Skeletal muscle tissue (tissue), 4 donors: ENCODE data around the gene PLXNB2. TPM values are rescaled to one million over a fixed set of nuclear protein-coding genes. Genes with fewer than 3 reads are reported as not detected.

Source experiments
- H3K27ac ChIP-seq: one replicate; pipeline ENCODE4 v1.7.0; 2013; ENCODE audit warnings: mild to moderate bottlenecking, low read depth, low read length, inconsistent platforms
- H3K27me3 ChIP-seq, 3 donors: one replicate each; pipeline ENCODE4 v1.7.0; 2013; ENCODE audit warnings: low read length in 3 of 3; ENCODE audit not compliant: control insufficient read depth in 3 of 3, insufficient read depth in 3 of 3
- H3K36me3 ChIP-seq, 3 donors: one replicate each; pipeline ENCODE4 v1.7.0; 2013; ENCODE audit warnings: low read length in 3 of 3; ENCODE audit not compliant: control insufficient read depth in 3 of 3, insufficient read depth in 3 of 3
- H3K4me1 ChIP-seq, 3 donors: one replicate each; pipeline ENCODE4 v1.7.0; 2013; ENCODE audit warnings: low read length in 3 of 3, mild to moderate bottlenecking in 3 of 3; ENCODE audit not compliant: control insufficient read depth in 3 of 3, insufficient read depth in 3 of 3
- H3K4me3 ChIP-seq, 3 donors: one replicate each; pipeline ENCODE4 v1.7.0; 2013; ENCODE audit warnings: low read length in 3 of 3
- H3K9ac ChIP-seq, 3 donors: one replicate each; pipeline ENCODE4 v1.7.0; 2013; ENCODE audit warnings: low read length in 3 of 3, mild to moderate bottlenecking in 3 of 3, moderate library complexity in 2 of 3, low read depth in 1 of 3
- H3K9me3 ChIP-seq, 3 donors: one replicate each; pipeline ENCODE4 v1.7.0; 2013; ENCODE audit warnings: low read length in 3 of 3; ENCODE audit not compliant: control insufficient read depth in 3 of 3
- total RNA-seq: library from RNA; depleted of rRNA; stranded (reverse); fragments of >200 nt; gene quantifications from one replicate; pipeline ENCODE4 v1.2.3, GENCODE V29; 2014
- donor health status: Osteomylitis.

PLXNB2 gene
- total RNA-seq, 1 donor from 2014 or later = 48.5 TPM

- peak overlapping the region in 2 of 3 donors; percentile 45 to 49 for H3K4me3 ChIP-seq
- peaks cover 0 to 2% (median 0%) of the 10 kb centered on the region in 3 donors for H3K36me3 ChIP-seq
- H3K9me3 ChIP-seq = no peaks in the 10 kb centered on the region
- peaks cover 14 to 55% (median 43%) of the 10 kb centered on the region in 3 donors for H3K4me1 ChIP-seq
- no peak overlapping the region for H3K27ac ChIP-seq
- peaks cover 0 to 18% (median 5%) of the 10 kb centered on the region in 3 donors for H3K27me3 ChIP-seq
- no peak overlapping the region for H3K9ac ChIP-seq
Observed at GRCh38 chr22:50267591-50268390, 39.7 kb downstream of the PLXNB2 start.

DNA sequence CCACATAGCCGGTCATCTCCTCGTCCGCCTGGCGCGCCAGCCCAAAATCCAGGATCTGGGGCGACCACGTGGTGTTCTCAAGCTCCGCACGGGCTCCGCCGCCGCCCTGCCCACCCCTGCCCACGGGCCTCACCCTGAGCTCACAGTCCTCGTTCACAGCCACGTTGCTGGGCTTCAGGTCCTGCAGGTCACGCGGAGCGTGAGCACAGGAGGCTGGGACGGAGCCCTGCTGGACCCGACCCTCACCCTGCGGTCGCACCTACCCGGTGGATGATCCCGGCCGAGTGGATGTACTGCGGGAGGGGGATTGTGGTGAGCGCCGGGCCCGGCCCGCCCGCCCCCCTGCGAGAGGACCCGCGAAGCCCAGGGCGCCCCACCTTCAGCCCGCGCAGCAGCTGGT, 40.5 kb downstream of the PLXNB2 start:
- peaks cover 0 to 13% (median 0%) of the 10 kb centered on the region in 3 donors for H3K27me3 ChIP-seq
- peaks cover 22 to 59% (median 51%) of the 10 kb centered on the region in 3 donors for H3K4me1 ChIP-seq

GRCh38 chr22:50264946-50265669, 42.3 kb downstream of the PLXNB2 start:
- H3K27ac ChIP-seq = no peak overlapping the region
- no peaks in the 10 kb centered on the region for H3K9me3 ChIP-seq
- H3K4me1 ChIP-seq = peaks cover 17 to 52% (median 44%) of the 10 kb centered on the region in 3 donors
- no peak overlapping the region for H3K9ac ChIP-seq
- no peak overlapping the region for H3K4me3 ChIP-seq
- peaks cover 0 to 8% (median 0%) of the 10 kb centered on the region in 3 donors for H3K27me3 ChIP-seq
- H3K36me3 ChIP-seq = peaks cover 0 to 2% (median 0%) of the 10 kb centered on the region in 3 donors

More for the DNA sequence above, 40.5 kb downstream of the PLXNB2 start:
- Histone ChIP-seq H3K27ac (no peak overlapping the region), H3K9me3 (no peaks in the 10 kb centered on the region), H3K4me3 (peak overlapping the region in 2 of 3 donors; percentile 45 to 49), H3K36me3 (peaks cover 0 to 2% (median 0%) of the 10 kb centered on the region in 3 donors), H3K9ac (no peak overlapping the region)

DNA sequence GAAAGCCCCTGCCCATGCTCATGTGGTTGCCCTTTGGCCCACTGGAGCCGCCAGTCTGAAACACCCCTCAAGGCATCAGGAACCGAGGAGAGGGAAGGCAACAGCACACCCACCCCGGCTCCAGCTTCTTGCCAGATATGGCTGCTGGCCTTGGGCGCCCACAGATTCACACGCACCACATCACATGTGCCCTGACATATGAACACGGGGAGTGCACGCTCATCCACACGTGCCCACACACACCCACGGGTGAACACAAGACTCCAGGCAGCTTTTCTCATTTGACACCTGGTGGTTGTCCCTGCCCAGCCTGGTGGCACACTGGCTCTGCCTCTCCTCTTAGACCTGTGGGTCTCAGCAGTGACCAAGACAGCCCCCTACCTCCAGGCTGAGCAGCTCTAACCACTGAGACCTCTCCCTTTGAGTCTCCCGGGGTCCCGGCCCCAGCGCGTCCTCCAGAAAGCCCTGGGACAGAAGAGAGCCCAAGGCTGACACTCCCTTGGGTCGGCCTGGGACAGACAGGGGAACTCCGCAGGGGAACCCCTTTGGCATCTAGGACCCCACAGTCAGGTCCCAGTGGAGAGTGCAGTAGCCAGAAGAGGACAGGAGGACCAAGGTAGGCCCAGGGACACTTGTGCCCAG, 43.2 kb downstream of the PLXNB2 start:
- Histone ChIP-seq H3K36me3 (peaks cover 0 to 4% (median 0%) of the 10 kb centered on the region in 3 donors), H3K9ac (no peak overlapping the region), H3K4me1 (peaks cover 21 to 56% (median 48%) of the 10 kb centered on the region in 3 donors), H3K27ac (no peak overlapping the region), H3K27me3 (peaks cover 0 to 4% (median 0%) of the 10 kb centered on the region in 3 donors), H3K4me3 (no peak overlapping the region), H3K9me3 (no peaks in the 10 kb centered on the region)

DNA sequence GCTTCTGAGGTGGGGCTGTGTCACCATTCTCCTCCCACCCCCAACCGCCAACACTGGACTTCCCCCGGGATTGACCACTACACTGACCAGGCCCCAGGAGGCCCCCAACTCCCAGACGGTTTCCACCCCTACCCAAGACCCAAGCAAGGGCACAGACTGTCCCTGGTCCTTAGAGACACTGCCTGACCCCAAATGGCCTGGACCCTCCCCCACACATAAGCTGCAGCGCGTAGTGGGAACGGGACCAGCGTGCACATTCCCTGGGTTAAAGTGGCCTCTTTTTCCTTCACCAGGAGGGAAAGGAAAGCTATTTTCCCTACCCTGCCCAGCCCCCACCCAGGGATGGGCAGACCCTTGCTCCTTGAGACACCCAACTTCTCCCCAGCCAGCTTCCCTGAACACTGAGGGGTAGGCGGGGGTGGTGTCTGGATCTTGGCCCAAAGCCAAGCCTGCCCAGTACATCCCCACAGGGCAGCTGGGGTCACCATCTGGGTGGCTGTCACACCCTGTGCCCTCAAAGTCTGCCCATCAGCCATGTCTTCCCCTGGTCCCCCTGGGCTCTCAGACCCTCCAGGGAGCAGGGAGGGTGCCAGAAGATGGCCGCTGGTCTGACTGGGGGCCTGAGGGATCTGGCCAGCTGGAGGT, 44.4 kb downstream of the PLXNB2 start:
- H3K9ac ChIP-seq = peak overlapping the region; percentile 5 to 81 (median 73)
- peak overlapping the region; percentile 88 for H3K27ac ChIP-seq
- H3K9me3 ChIP-seq = no peaks in the 10 kb centered on the region
- H3K4me3 ChIP-seq = peak overlapping the region in 2 of 3 donors; percentile 22 to 58
- peaks cover 0 to 4% (median 0%) of the 10 kb centered on the region in 3 donors for H3K36me3 ChIP-seq
- H3K27me3 ChIP-seq = no peaks in the 10 kb centered on the region
- H3K4me1 ChIP-seq = peaks cover 29 to 54% (median 50%) of the 10 kb centered on the region in 3 donors

GRCh38 chr22:50262460-50262911, 45.0 kb downstream of the PLXNB2 start:
- Histone ChIP-seq H3K4me3 (peak overlapping the region; percentile 38 to 67 (median 58)), H3K27ac (peak overlapping the region; percentile 88), H3K4me1 (peaks cover 33 to 59% (median 53%) of the 10 kb centered on the region in 3 donors), H3K36me3 (peaks cover 0 to 4% (median 0%) of the 10 kb centered on the region in 3 donors), H3K27me3 (no peaks in the 10 kb centered on the region), H3K9me3 (no peaks in the 10 kb centered on the region), H3K9ac (peak overlapping the region; percentile 5 to 81 (median 73))

DNA sequence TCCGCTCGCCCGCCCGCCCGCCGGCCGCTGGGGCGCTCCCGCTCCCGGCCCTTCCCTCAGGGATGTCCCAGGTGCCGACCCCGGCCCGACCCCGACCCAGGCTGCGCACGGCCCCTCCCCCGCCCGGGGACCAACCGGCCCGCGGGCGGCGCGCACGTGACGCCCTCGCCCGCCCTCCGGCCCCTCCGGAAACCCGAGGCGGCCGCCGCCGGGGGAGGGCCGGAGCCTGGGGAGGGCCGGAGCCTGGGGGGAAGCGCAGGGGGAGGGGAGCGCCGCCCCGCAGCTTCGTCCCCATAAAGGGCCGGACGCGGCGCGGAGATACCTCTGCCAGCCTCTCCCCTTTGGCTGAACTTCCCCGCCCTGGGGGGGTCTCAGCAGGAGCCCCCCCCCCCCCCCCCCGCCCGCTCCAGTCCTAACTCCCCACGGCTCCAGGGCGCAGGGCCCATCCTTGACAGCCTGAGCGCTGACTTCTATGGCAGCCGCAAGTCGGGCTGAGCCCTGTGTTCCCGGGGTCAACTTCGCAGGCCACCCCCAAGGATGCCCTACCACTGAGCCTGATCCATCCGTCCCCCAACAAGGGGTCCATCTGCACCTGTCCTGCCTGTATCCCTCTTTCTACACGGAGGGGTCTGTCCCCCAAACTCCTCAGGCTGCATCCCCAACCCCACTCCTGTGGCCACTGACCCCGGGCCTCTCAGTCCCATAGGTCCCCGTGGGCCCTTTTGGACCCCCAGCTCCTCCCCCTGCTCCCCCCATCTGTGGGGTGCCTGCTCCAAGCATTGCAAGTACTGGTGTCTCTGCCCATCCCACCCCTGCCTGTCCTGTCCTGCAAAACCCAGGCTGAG, 45.6 kb downstream of the PLXNB2 start, which contains the start of gene MAPK12:
MAPK12 (minus strand) TSS at position 69 of the 845 bp plus-strand sequence. CDS start 174 bp downstream, outside the sequence.
- Histone ChIP-seq H3K9me3 (no peaks in the 10 kb centered on the region), H3K36me3 (peaks cover 0 to 4% (median 0%) of the 10 kb centered on the region in 3 donors), H3K4me3 (peak within 1 kb of the TSS; percentile 69 to 80 (median 78)), H3K27me3 (no peaks in the 10 kb centered on the region), H3K27ac (peak within 1 kb of the TSS; percentile 92), H3K4me1 (peaks cover 39 to 59% (median 53%) of the 10 kb centered on the region in 3 donors), H3K9ac (peak within 1 kb of the TSS; percentile 84 to 91 (median 87))

DNA sequence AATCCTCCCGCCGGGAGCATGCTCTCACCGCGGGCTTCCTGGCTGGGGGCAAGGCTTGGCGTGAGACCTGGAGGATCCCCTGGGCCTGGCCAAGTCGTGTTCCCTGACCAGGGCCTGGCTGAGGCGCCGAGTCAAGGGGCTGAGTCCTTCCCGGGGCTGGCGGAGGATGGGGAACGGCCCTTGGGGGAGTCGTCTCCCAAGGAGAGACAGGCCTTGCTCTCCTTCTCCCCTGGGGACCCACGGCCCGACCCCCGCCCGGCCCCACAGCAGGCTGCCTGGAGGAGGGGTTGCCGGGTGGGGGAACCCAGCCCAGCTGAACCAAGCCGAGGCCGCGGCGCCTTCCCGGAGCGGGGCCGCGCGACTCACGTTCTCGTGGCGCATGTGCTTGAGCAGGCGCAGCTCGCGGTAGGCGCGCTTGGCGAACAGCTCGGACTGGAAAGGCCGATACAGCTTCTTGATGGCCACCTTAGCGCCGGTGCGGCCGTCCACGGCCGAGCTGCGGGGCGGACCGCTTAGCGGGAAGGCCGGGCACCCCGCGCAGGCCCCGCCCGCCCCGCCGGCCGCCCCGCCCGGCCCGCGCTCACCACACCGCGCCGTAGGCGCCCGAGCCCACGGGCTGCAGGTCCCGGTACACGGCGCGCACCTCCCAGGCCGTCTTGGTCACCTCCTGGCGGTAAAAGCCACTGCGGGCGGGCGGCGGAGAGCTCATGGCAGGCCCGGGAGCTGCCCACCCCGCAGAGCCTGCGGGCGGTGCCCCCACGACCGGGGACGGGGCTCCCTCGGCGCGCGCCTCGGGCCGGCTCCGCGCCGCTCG, 46.4 kb downstream of the PLXNB2 start:
- Histone ChIP-seq H3K4me3 (peak overlapping the region; percentile 69 to 80 (median 78)), H3K9me3 (no peaks in the 10 kb centered on the region), H3K27me3 (no peaks in the 10 kb centered on the region), H3K4me1 (peaks cover 48 to 60% (median 57%) of the 10 kb centered on the region in 3 donors), H3K27ac (peak overlapping the region; percentile 92), H3K36me3 (peaks cover 3 to 8% (median 6%) of the 10 kb centered on the region in 3 donors), H3K9ac (peak overlapping the region; percentile 84 to 91 (median 87))
